Effector memory CD4-positive, alpha-beta T cell (primary cell): ENCODE data around the gene TSEN54.

Experiments
- DNase-seq, 3 donors: peaks; one replicate each; pipeline ENCODE4 v3.0.0-alpha.2; 2020
- H3K27ac ChIP-seq: 2 replicates; pipeline ENCODE4 v1.7.0; 2013; ENCODE audit warnings: mild to moderate bottlenecking, low read length, moderate library complexity; ENCODE audit not compliant: insufficient read depth, poor library complexity, severe bottlenecking
- H3K27me3 ChIP-seq: replicated peaks from 2 replicates; pipeline ENCODE4 v1.7.0; 2013; ENCODE audit warnings: mild to moderate bottlenecking, low read length; ENCODE audit not compliant: insufficient read depth, control insufficient read depth, poor library complexity, severe bottlenecking
- H3K36me3 ChIP-seq: 2 replicates; pipeline ENCODE4 v1.7.0; 2013; ENCODE audit warnings: mild to moderate bottlenecking, low read length, moderate library complexity; ENCODE audit not compliant: control insufficient read depth, insufficient read depth
- H3K4me1 ChIP-seq: 2 replicates; pipeline ENCODE4 v1.7.0; 2013; ENCODE audit warnings: low read length, mild to moderate bottlenecking; ENCODE audit not compliant: control insufficient read depth, insufficient read depth, poor library complexity, severe bottlenecking
- H3K4me3 ChIP-seq: 2 replicates; pipeline ENCODE4 v1.7.0; 2013; ENCODE audit warnings: low read length, low read depth, mild to moderate bottlenecking; ENCODE audit not compliant: insufficient read depth, poor library complexity, severe bottlenecking
- H3K9me3 ChIP-seq: 2 replicates; pipeline ENCODE4 v1.7.0; 2013; ENCODE audit warnings: mild to moderate bottlenecking, low read length, moderate library complexity; ENCODE audit not compliant: control insufficient read depth

TSEN54 gene

GRCh38 chr17:75571197-75571884 lies 55.0 kb downstream of the TSEN54 start:
- no peak overlapping the region for H3K27ac ChIP-seq
- DNase-seq = no peak
- H3K36me3 ChIP-seq = peaks cover 13% of the 10 kb centered on the region
- no peaks in the 10 kb centered on the region for H3K4me1 ChIP-seq
- no peak overlapping the region for H3K4me3 ChIP-seq
- H3K27me3 ChIP-seq = no peaks in the 10 kb centered on the region
- H3K9me3 ChIP-seq = no peaks in the 10 kb centered on the region

DNA sequence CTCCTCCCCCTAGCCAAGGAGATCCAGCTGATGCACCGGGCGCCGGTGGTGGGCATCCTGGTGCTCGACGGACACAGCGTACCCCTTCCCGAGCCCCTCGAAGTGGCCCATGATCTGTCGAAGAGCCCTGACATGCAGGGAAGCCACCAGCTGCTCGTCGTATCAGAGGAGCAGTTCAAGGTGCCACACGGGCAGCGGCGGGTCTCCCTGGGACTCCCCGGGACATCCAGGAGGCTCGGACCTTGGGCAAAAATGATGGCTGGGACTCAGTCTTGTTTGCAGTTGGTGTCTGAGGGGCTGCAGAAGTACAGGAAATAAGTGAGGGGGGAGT lies 55.5 kb downstream of the TSEN54 start:
- H3K9me3 ChIP-seq = no peaks in the 10 kb centered on the region
- H3K36me3 ChIP-seq = peaks cover 8% of the 10 kb centered on the region
- H3K27me3 ChIP-seq = no peaks in the 10 kb centered on the region
- H3K4me1 ChIP-seq = no peaks in the 10 kb centered on the region
- no peak overlapping the region for H3K4me3 ChIP-seq
- no peak overlapping the region for H3K27ac ChIP-seq
- DNase-seq = no peak

GRCh38 chr17:75572713-75573539 lies 56.6 kb downstream of the TSEN54 start:
- DNase-seq = no peak
- Histone ChIP-seq H3K4me1 (no peaks in the 10 kb centered on the region), H3K4me3 (no peak overlapping the region), H3K9me3 (no peaks in the 10 kb centered on the region), H3K27me3 (no peaks in the 10 kb centered on the region), H3K27ac (no peak overlapping the region), H3K36me3 (peaks cover 7% of the 10 kb centered on the region)

- Histone ChIP-seq H3K4me1 (no peaks in the 10 kb centered on the region), H3K4me3 (no peak overlapping the region), H3K27ac (no peak overlapping the region), H3K36me3 (peaks cover 4% of the 10 kb centered on the region), H3K9me3 (no peaks in the 10 kb centered on the region), H3K27me3 (no peaks in the 10 kb centered on the region)
- no peak for DNase-seq
Measured at GRCh38 chr17:75573540-75573957, 57.2 kb downstream of the TSEN54 start.

- H3K4me1 ChIP-seq = no peaks in the 10 kb centered on the region
- DNase-seq = no peak
- H3K36me3 ChIP-seq = peaks cover 4% of the 10 kb centered on the region
- no peaks in the 10 kb centered on the region for H3K9me3 ChIP-seq
- no peaks in the 10 kb centered on the region for H3K27me3 ChIP-seq
- no peak overlapping the region for H3K27ac ChIP-seq
- H3K4me3 ChIP-seq = no peak overlapping the region
Measured at GRCh38 chr17:75573994-75574393, 57.7 kb downstream of the TSEN54 start.
